ENCODE data around the gene TRIM73.
"Not testable (repeated sequence)": the region's sequence is repeated elsewhere in the genome, so short reads cannot be mapped to it uniquely, and the experiment has no call there.

DNA sequence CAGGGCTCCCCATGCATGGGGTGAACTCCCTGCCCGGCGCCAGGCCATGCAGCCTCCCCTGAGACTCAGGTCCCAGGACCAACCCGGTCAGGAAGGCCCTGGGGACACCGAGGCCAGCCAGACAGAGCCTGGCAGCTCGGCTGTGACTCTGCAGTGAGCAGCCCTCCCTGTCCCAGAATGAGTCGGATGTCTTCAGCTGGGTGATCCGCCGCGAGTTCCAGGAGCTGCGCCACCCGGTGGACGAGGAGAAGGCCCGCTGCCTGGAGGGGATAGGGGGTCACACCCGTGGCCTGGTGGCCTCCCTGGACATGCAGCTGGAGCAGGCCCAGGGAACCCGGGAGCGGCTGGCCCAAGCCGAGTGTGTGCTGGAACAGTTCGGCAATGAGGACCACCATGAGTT, 9.2 kb downstream of the TRIM73 start:
- not testable (repeated sequence) for TF ChIP-seq CTCF, POLR2A (IDR thresholded peaks at IDR 0.05)
